Activated CD4-positive, alpha-beta T cell treated with anti-CD3 and anti-CD28 coated beads, Interleukin-2, amount 10 ng/mL, durations not matched to agents 7 days and 5 days (primary cell): ENCODE data around the gene HLA-DMB. TPM values are rescaled to one million over a fixed set of nuclear protein-coding genes. Genes with fewer than 3 reads are reported as not detected.
"Not testable (repeated sequence)": the region's sequence is repeated elsewhere in the genome, so short reads cannot be mapped to it uniquely, and the experiment has no call there.

Source experiments
- CTCF ChIA-PET: fragments of 350-600 bp; sonication (Branson Sonifier 250); formaldehyde crosslinking; loops from one replicate; lab custom pipeline; 2021; ENCODE audit warnings: antibody characterized with exemption; lab: Charles Lee
- POLR2A ChIA-PET: fragments of 350-600 bp; sonication (Branson Sonifier 250); formaldehyde crosslinking; loops from one replicate; lab custom pipeline; 2021; ENCODE audit warnings: antibody characterized with exemption; lab: Charles Lee
- DNase-seq: peaks from one replicate; pipeline ENCODE4 v3.0.0-alpha.2; 2020
- H3K27ac Mint-ChIP-seq: one replicate; pipeline ENCODE4 v1.8.0; 2021; ENCODE audit warnings: mild to moderate bottlenecking, moderate library complexity, mixed read lengths
- H3K27me3 Mint-ChIP-seq: one replicate; pipeline ENCODE4 v1.8.0; 2021; ENCODE audit warnings: mixed read lengths
- H3K36me3 Mint-ChIP-seq: one replicate; pipeline ENCODE4 v1.8.0; 2021; ENCODE audit warnings: low read depth, mixed read lengths
- H3K4me1 Mint-ChIP-seq: one replicate; pipeline ENCODE4 v1.8.0; 2021; ENCODE audit warnings: mixed read lengths
- H3K4me3 Mint-ChIP-seq: one replicate; pipeline ENCODE4 v1.8.0; 2021; ENCODE audit warnings: mild to moderate bottlenecking, moderate library complexity, mixed read lengths
- H3K9me3 Mint-ChIP-seq: one replicate; pipeline ENCODE4 v1.8.0; 2021; ENCODE audit warnings: mixed read lengths
- total RNA-seq, 2 experiments: library from RNA; stranded (reverse); gene quantifications; one replicate each; pipeline ENCODE4 v1.2.3, GENCODE V29; 2021

The HLA-DMB gene
- total RNA-seq, 2 experiments from 2014 or later, result 8.1 to 8.5 TPM

GRCh38 chr6:32945108-32945760 lies 4.4 kb upstream of the HLA-DMB start:
- H3K9me3 Mint-ChIP-seq, result peaks cover 6% of the 10 kb centered on the region
- H3K4me3 Mint-ChIP-seq, result no peak overlapping the region
- H3K4me1 Mint-ChIP-seq, result peaks cover 72% of the 10 kb centered on the region
- POLR2A ChIA-PET, result interaction anchor here (1.2 to 1.3 kb wide), 2 partner anchors 27 to 106 kb away, joined by 4 to 8 read pairs; partner anchors contain the start of gene TAP2
- peak overlapping the region; percentile 33 for H3K27ac Mint-ChIP-seq
- H3K27me3 Mint-ChIP-seq, result no peaks in the 10 kb centered on the region
- CTCF ChIA-PET, result interaction anchor here (2.3 to 7.4 kb wide), 3 partner anchors 8 to 39 kb away, joined by 10 to 71 read pairs (median 19); partner anchors contain the start of gene HLA-DMA
- H3K36me3 Mint-ChIP-seq, result peaks cover 7% of the 10 kb centered on the region
- no peak for DNase-seq

DNA sequence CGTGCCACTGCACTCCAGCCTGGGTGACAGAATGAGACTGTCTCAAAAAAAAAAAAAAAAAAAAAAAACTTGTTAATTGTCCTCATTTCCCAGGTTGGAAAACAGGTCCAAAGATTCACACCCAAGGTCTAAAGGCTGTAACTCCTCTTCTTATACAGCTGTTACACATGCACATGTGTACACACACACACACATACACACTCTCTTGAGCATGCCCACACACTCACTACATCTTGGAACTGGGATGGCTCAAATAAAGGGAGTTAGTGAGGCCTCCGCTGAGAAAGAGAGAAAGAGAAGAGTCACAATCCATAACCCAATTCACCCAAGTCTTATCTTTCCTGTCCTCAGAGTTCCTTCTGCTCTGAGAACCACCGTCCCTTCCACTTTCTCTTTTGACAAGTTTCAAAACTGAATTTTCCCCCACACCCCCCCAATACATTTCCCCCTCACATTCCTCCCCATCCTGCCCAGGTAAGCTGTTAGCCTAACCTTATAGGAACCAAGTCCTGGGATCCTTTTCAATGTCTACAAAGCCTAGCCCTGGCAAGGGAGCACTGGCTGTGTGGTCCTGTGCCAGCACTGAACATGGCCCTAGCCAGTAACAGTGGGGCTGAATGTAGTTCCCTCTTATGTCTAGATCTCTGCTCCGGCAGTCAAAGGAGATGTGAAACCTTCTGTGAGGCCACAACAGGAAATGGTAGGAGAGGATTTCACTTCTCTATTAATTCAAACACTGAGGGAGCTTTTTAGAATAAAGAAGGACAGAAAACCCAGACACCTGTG lies 3.2 kb upstream of the HLA-DMB start:
- H3K4me1 Mint-ChIP-seq, result peaks cover 65% of the 10 kb centered on the region

GRCh38 chr6:32942555-32943123 lies 1.8 kb upstream of the HLA-DMB start:
- peaks cover 67% of the 10 kb centered on the region for H3K4me1 Mint-ChIP-seq
- H3K27me3 Mint-ChIP-seq, H3K4me3 Mint-ChIP-seq, POLR2A ChIA-PET, H3K36me3 Mint-ChIP-seq, DNase-seq, H3K9me3 Mint-ChIP-seq, H3K27ac Mint-ChIP-seq: not testable (repeated sequence)
- CTCF ChIA-PET, result interaction anchor here (0.6 to 7.4 kb wide), 13 partner anchors 9 to 329 kb away, joined by 3 to 71 read pairs (median 4); partner anchors contain the start of genes HLA-DMA and TAP2

More for the DNA sequence above, 3.2 kb upstream of the HLA-DMB start:
- peaks cover 4% of the 10 kb centered on the region for H3K36me3 Mint-ChIP-seq
- no peaks in the 10 kb centered on the region for H3K27me3 Mint-ChIP-seq
- peak overlapping the region; percentile 93 for H3K27ac Mint-ChIP-seq
- H3K9me3 Mint-ChIP-seq, result peaks cover 6% of the 10 kb centered on the region
- ChIA-PET CTCF (interaction anchor here (0.6 to 7.4 kb wide), 8 partner anchors 10 to 113 kb away, joined by 3 to 71 read pairs (median 4); partner anchors contain the start of genes HLA-DMA and TAP2), POLR2A (interaction anchor here (0.7 to 1.3 kb wide), 3 partner anchors 28 to 105 kb away, joined by 3 to 8 read pairs (median 4); partner anchors contain the start of gene TAP2)
- peak; percentile 64 for DNase-seq
- H3K4me3 Mint-ChIP-seq, result peak overlapping the region; percentile 74

GRCh38 chr6:32941214-32941768 lies 463 bp upstream of the HLA-DMB start:
- CTCF ChIA-PET, result interaction anchor here (0.6 to 7.4 kb wide), 13 partner anchors 8 to 103 kb away, joined by 3 to 71 read pairs (median 4); partner anchors contain the start of genes HLA-DMA and TAP2
- peak; percentile 60 for DNase-seq
- POLR2A ChIA-PET, result interaction anchor here (1.0 to 1.9 kb wide), 2 partner anchors 21 to 31 kb away, joined by 4 to 16 read pairs; no protein-coding TSS in a partner anchor
- Mint-ChIP-seq H3K4me3 (peak overlapping the region; percentile 77), H3K4me1 (peaks cover 64% of the 10 kb centered on the region), H3K27me3 (no peaks in the 10 kb centered on the region), H3K9me3 (peaks cover 6% of the 10 kb centered on the region), H3K27ac (peak overlapping the region; percentile 97), H3K36me3 (peaks cover 9% of the 10 kb centered on the region)

- Mint-ChIP-seq H3K27ac (no peak overlapping the region), H3K4me3 (no peak overlapping the region), H3K9me3 (no peaks in the 10 kb centered on the region), H3K36me3 (peaks cover 5% of the 10 kb centered on the region), H3K4me1 (peaks cover 48% of the 10 kb centered on the region), H3K27me3 (no peaks in the 10 kb centered on the region)
- DNase-seq, result no peak
- POLR2A ChIA-PET, result no interaction called here
- CTCF ChIA-PET, result interaction anchor here (0.6 to 7.4 kb wide), 3 partner anchors 15 to 611 kb away, joined by 3 to 71 read pairs (median 3); partner anchors contain the start of genes HLA-DMA and TAP2
Measured at GRCh38 chr6:32938494-32938893, 2.3 kb downstream of the HLA-DMB start.

- H3K27ac Mint-ChIP-seq, result no peak overlapping the region
- no peak overlapping the region for H3K4me3 Mint-ChIP-seq
- CTCF ChIA-PET, result interaction anchor here (0.7 to 2.4 kb wide), 3 partner anchors 47 to 99 kb away, joined by 3 to 5 read pairs (median 4); partner anchors contain the start of gene TAP2
- peaks cover 5% of the 10 kb centered on the region for H3K36me3 Mint-ChIP-seq
- no peak for DNase-seq
- peaks cover 2% of the 10 kb centered on the region for H3K27me3 Mint-ChIP-seq
- POLR2A ChIA-PET, result no interaction called here
- H3K9me3 Mint-ChIP-seq, result no peaks in the 10 kb centered on the region
- H3K4me1 Mint-ChIP-seq, result peaks cover 38% of the 10 kb centered on the region
Measured at GRCh38 chr6:32937230-32937633, 3.6 kb downstream of the HLA-DMB start.

DNA sequence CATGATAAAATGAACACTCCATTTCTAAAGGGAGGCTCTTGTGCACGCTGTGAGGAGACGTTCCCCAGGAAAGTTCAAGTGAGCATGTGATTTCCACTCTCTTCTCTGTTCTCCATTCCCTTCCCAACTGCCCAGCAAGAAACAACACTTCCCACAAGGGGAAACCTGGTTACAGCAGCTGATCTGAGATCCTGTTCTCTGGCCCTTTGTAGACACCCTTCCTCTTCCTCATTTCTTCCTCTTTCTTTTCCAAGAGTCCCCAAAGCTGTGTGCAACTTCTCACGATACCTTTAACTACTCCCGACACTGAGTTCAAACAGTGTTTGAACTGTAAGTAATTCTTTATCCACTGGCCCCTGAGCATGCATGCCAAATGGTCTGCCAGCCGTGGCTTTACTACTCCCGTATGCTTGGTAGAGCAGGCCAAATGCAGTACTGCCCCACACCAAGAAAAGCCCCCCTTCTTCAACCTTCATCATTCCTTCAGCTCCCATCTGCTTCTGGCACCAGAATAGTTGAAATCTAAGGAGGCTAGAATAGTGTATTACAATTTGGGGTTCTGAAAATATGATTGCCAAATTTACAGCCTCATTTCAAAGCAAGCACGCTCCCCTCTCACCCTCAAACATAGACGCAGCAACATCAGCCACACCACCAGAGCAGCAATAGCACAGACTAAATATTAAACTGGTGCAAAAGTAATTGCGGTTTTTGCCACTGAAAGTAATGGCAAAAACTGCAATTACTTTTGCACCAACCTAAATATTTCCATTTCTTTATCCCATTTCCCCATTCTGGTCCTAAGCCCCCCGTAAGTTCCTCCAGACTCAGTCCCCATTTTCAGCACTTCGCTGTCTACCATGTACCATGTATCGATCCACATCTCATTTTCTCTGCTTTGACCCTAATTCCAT lies 4.3 kb downstream of the HLA-DMB start:
- POLR2A ChIA-PET, result no interaction called here
- no peaks in the 10 kb centered on the region for H3K9me3 Mint-ChIP-seq
- H3K27ac Mint-ChIP-seq, result no peak overlapping the region
- H3K27me3 Mint-ChIP-seq, result peaks cover 3% of the 10 kb centered on the region
- peaks cover 32% of the 10 kb centered on the region for H3K4me1 Mint-ChIP-seq
- CTCF ChIA-PET, result interaction anchor here (1.3 to 2.4 kb wide), 4 partner anchors 17 to 98 kb away, joined by 4 to 9 read pairs (median 5); partner anchors contain the start of genes HLA-DMA and TAP2
- no peak overlapping the region for H3K4me3 Mint-ChIP-seq
- no peak for DNase-seq
- H3K36me3 Mint-ChIP-seq, result peaks cover 5% of the 10 kb centered on the region

DNA sequence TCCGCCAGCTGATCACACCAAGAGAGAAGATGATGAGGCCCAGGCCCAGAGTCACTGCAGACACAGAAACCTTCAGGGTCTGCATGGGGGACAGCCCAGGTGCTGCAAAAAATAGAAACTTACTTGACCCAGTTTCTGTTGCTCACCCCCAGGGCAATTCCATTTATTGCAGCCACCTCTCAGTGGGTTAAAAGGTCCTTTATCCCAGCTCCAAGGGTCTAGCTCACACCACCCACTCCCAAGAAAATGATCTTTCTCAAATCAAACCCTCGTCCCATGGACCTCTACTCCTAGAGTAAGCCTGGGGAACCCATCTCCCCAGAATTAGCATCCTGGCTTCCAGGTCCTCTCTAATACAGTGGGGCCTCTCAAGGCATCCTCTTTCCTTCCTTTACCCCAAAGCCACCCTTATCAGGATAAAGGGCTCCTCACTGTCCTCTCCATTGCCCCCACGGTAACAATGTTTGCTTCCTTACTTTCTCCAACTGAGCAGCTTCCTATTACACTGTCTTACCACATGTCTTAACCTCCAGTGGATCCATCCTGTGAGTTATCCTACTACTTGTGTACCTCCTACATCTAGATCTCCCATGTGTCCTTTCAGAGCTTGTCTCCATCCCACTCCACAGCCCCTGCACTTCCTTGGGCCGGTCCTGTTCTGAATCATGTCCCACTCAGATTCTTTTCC lies 5.1 kb downstream of the HLA-DMB start:
- peaks cover 8% of the 10 kb centered on the region for H3K27me3 Mint-ChIP-seq
- H3K27ac Mint-ChIP-seq, result no peak overlapping the region
- peaks cover 5% of the 10 kb centered on the region for H3K36me3 Mint-ChIP-seq
- peaks cover 24% of the 10 kb centered on the region for H3K4me1 Mint-ChIP-seq
- no peak overlapping the region for H3K4me3 Mint-ChIP-seq
- POLR2A ChIA-PET, result no interaction called here
- no peaks in the 10 kb centered on the region for H3K9me3 Mint-ChIP-seq
- DNase-seq, result no peak
- CTCF ChIA-PET, result interaction anchor here (1.3 to 2.4 kb wide), 4 partner anchors 18 to 97 kb away, joined by 4 to 9 read pairs (median 5); partner anchors contain the start of genes HLA-DMA and TAP2

DNA sequence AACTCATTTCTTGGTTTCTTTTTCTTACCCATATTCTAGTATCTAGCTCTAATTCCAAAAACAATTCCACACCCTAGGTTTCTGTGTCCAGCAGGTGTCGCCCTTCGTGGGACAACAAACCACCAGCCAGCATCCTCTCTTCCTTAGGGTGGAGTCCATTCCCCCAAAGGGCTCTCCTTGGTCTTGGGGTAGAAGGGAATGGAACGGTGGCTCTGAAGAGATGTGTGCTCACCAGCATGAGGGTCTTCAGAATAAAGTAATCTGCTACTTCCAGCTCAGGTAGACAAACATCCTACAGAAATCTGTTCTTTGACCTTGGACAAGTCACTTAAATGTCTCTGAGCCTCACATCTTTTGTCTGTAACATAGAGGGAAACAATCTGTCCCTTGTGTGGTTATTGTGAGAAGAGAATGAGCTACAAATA lies 7.2 kb downstream of the HLA-DMB start:
- Mint-ChIP-seq H3K36me3 (peaks cover 5% of the 10 kb centered on the region), H3K9me3 (no peaks in the 10 kb centered on the region), H3K4me1 (peaks cover 15% of the 10 kb centered on the region), H3K27me3 (peaks cover 18% of the 10 kb centered on the region), H3K4me3 (no peak overlapping the region), H3K27ac (no peak overlapping the region)
- ChIA-PET CTCF (interaction anchor here (0.7 to 4.2 kb wide), 19 partner anchors 8 to 95 kb away, joined by 3 to 46 read pairs (median 9); partner anchors contain the start of genes HLA-DMA and TAP2), POLR2A (interaction anchor here (1.0 kb wide), 1 partner anchor 38 kb away, joined by 7 read pairs; no protein-coding TSS in a partner anchor)
- DNase-seq, result peak; percentile 81

- DNase-seq, result no peak
- H3K27ac Mint-ChIP-seq, result no peak overlapping the region
- ChIA-PET POLR2A (interaction anchor here (0.7 kb wide), 1 partner anchor 103 kb away, joined by 4 read pairs; no protein-coding TSS in a partner anchor), CTCF (interaction anchor here (0.8 to 4.2 kb wide), 10 partner anchors 12 to 94 kb away, joined by 3 to 46 read pairs (median 10); partner anchors contain the start of genes HLA-DMA and TAP2)
- H3K9me3 Mint-ChIP-seq, result no peaks in the 10 kb centered on the region
- H3K4me1 Mint-ChIP-seq, result peaks cover 8% of the 10 kb centered on the region
- peaks cover 25% of the 10 kb centered on the region for H3K27me3 Mint-ChIP-seq
- no peak overlapping the region for H3K4me3 Mint-ChIP-seq
- peaks cover 2% of the 10 kb centered on the region for H3K36me3 Mint-ChIP-seq
Measured at GRCh38 chr6:32932132-32932868, 8.5 kb downstream of the HLA-DMB start.
